Stimulated activated effector memory CD8-positive, alpha-beta T cell treated with anti-CD3 and anti-CD28 coated beads, Interleukin-12 subunit alpha, Interleukin-12 subunit beta, amount 100 ng/mL, for 72 hours (primary cell): Measurements from ENCODE around the gene EIF3D.
"Not testable (repeated sequence)": the region's sequence is repeated elsewhere in the genome, so short reads cannot be mapped to it uniquely, and the experiment has no call there.

Experiments used
- ATAC-seq: fragments of 150-1000 bp; cut with Tn5 transposase; 2 replicates; pipeline ENCODE4 v1.10.0; 2021
- DNase-seq, 2 donors: peaks; one replicate each; pipeline ENCODE4 v3.0.0; 2021 to 2022; ENCODE audit warnings: low spot score in 2 of 2
- H3K27ac Mint-ChIP-seq: one replicate; pipeline ENCODE4 v1.8.0; 2022; ENCODE audit warnings: mild to moderate bottlenecking, mixed read lengths
- H3K36me3 Mint-ChIP-seq: one replicate; pipeline ENCODE4 v1.8.0; 2022; ENCODE audit warnings: mild to moderate bottlenecking, mixed read lengths
- H3K4me1 Mint-ChIP-seq: one replicate; pipeline ENCODE4 v1.8.0; 2022; ENCODE audit warnings: mixed read lengths
- H3K4me3 Mint-ChIP-seq: one replicate; pipeline ENCODE4 v1.8.0; 2022; ENCODE audit warnings: mild to moderate bottlenecking, mixed read lengths
- H3K9me3 Mint-ChIP-seq: one replicate; pipeline ENCODE4 v1.8.0; 2022; ENCODE audit warnings: mixed read lengths

Gene EIF3D

DNA sequence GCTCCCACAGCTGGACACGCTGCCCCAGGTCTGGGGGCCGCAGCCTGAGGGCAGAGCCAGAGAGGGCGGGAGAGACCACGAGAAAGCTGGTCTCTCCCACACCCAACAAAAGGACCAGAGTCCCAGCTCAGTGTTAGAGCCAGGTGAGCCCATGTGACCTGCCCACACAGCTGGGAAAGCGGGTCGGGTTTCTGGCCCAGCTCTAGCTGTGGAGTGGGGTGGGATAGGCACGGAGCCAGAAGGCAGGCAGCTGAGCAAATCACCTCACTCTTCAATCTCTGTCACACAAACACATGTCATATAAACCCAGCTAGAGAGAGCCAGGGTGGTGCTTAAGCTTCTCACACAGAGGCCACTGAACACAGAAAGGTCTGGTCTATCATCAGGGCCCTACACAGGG is 7.8 kb upstream of the EIF3D start:
- H3K27ac Mint-ChIP-seq = no peak overlapping the region
- DNase-seq = no peak
- H3K4me3 Mint-ChIP-seq = no peak overlapping the region
- no peaks in the 10 kb centered on the region for H3K36me3 Mint-ChIP-seq
- no peak for ATAC-seq
- H3K4me1 Mint-ChIP-seq = no peaks in the 10 kb centered on the region
- no peaks in the 10 kb centered on the region for H3K9me3 Mint-ChIP-seq

GRCh38 chr22:36533320-36533719 is 4.4 kb upstream of the EIF3D start:
- peaks cover 19% of the 10 kb centered on the region for H3K36me3 Mint-ChIP-seq
- DNase-seq = not testable (repeated sequence)

GRCh38 chr22:36532466-36532865 is 3.5 kb upstream of the EIF3D start:
- Mint-ChIP-seq H3K4me3 (no peak overlapping the region), H3K9me3 (no peaks in the 10 kb centered on the region), H3K36me3 (peaks cover 28% of the 10 kb centered on the region)

More at GRCh38 chr22:36533320-36533719, 4.4 kb upstream of the EIF3D start:
- not testable (repeated sequence) for H3K4me1 Mint-ChIP-seq, H3K4me3 Mint-ChIP-seq, ATAC-seq, H3K9me3 Mint-ChIP-seq, H3K27ac Mint-ChIP-seq

GRCh38 chr22:36528341-36528740 is 625 bp downstream of the EIF3D start:
- DNase-seq (no peak), ATAC-seq (no peak)
- Mint-ChIP-seq H3K4me1 (peaks cover 20% of the 10 kb centered on the region), H3K4me3 (peak overlapping the region; percentile 88), H3K27ac (peak overlapping the region; percentile 97), H3K36me3 (peaks cover 69% of the 10 kb centered on the region), H3K9me3 (no peaks in the 10 kb centered on the region)

More at GRCh38 chr22:36532466-36532865, 3.5 kb upstream of the EIF3D start:
- ATAC-seq (no peak), DNase-seq (no peak)
- H3K4me1 Mint-ChIP-seq = peaks cover 4% of the 10 kb centered on the region
- no peak overlapping the region for H3K27ac Mint-ChIP-seq

DNA sequence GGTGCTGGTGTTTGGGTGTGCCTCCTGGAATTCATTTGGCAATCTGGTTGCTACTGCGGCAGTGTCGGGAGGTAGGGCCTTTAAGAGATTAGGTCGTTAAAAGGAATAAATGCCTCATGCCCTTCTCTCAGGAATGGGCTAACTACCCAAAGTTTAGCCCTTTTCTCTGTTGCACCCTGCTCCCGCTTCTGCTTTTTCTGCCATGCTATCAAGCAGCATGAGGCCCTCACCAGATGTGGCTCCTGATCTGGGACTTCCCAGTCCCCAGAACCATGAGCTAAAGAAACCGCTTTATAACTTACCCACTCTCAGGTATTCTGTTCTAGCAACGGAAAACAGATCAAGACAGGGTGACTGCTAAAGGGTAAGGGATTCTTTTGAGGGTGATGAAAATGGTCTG is 6.3 kb downstream of the EIF3D start:
- DNase-seq = no peak
- Mint-ChIP-seq H3K4me3 (no peak overlapping the region), H3K9me3 (no peaks in the 10 kb centered on the region), H3K36me3 (peaks cover 100% of the 10 kb centered on the region), H3K27ac (no peak overlapping the region), H3K4me1 (peaks cover 17% of the 10 kb centered on the region)
- no peak for ATAC-seq

GRCh38 chr22:36520423-36520822 is 8.5 kb downstream of the EIF3D start:
- Mint-ChIP-seq H3K4me1 (no peaks in the 10 kb centered on the region), H3K4me3 (no peak overlapping the region), H3K27ac (peak overlapping the region; percentile 43), H3K9me3 (no peaks in the 10 kb centered on the region), H3K36me3 (peaks cover 100% of the 10 kb centered on the region)
- no peak for DNase-seq
- no peak for ATAC-seq

DNA sequence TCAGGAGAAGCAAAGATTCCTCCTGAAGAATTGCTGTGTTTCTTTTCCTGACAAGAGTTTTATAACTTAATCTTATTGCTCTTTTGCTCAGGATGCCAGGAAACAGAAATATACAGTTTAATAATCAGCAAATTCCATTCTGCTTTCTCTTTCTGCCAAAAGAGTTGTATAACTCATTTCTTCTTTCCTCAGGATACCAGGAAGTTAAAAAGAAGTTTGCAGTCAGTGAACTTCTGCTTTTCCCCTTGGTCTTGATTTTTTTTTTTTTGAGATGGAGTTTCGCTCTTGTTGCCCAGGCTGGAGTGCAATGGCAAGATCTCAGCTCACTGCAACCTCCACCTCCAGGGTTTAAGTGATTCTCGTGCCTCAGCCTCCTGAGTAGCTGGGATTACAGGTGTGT is 9.1 kb downstream of the EIF3D start:
- not testable (repeated sequence) for H3K4me3 Mint-ChIP-seq, ATAC-seq, DNase-seq, H3K27ac Mint-ChIP-seq, H3K9me3 Mint-ChIP-seq, H3K4me1 Mint-ChIP-seq
- peaks cover 100% of the 10 kb centered on the region for H3K36me3 Mint-ChIP-seq

DNA sequence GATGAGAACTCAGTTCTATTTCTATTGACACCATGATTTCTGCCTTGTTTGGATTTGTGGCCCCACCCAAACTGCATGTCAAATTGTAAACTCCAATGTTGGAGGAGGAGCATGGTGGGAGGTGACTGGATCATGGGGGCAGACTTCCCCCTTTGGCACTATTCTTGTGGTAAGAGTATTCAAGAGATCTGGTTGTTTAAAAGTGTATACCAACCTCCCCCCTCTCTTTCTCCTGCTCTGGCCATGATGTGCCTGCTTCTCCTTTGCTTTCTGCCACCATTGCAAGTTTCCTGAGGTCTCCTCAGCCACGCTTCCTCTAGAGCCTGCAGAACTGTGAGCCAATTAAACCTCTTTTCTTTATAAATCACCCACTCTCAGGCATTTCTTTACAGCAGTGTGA is 14.2 kb downstream of the EIF3D start:
- H3K9me3 Mint-ChIP-seq = no peaks in the 10 kb centered on the region
- H3K27ac Mint-ChIP-seq = no peak overlapping the region
- H3K4me3 Mint-ChIP-seq = no peak overlapping the region
- no peak for ATAC-seq
- DNase-seq = no peak
- peaks cover 100% of the 10 kb centered on the region for H3K36me3 Mint-ChIP-seq
- peaks cover 17% of the 10 kb centered on the region for H3K4me1 Mint-ChIP-seq

- no peak overlapping the region for H3K4me3 Mint-ChIP-seq
- H3K27ac Mint-ChIP-seq = no peak overlapping the region
- no peak for DNase-seq
- H3K4me1 Mint-ChIP-seq = peaks cover 17% of the 10 kb centered on the region
- peaks cover 85% of the 10 kb centered on the region for H3K36me3 Mint-ChIP-seq
- no peak for ATAC-seq
- no peaks in the 10 kb centered on the region for H3K9me3 Mint-ChIP-seq
Observed at GRCh38 chr22:36512991-36513390, 16.0 kb downstream of the EIF3D start.

GRCh38 chr22:36512333-36512732 is 16.6 kb downstream of the EIF3D start:
- Mint-ChIP-seq H3K27ac (no peak overlapping the region), H3K4me3 (no peak overlapping the region), H3K9me3 (no peaks in the 10 kb centered on the region), H3K36me3 (peaks cover 78% of the 10 kb centered on the region), H3K4me1 (peaks cover 21% of the 10 kb centered on the region)
- ATAC-seq (no peak), DNase-seq (no peak)

DNA sequence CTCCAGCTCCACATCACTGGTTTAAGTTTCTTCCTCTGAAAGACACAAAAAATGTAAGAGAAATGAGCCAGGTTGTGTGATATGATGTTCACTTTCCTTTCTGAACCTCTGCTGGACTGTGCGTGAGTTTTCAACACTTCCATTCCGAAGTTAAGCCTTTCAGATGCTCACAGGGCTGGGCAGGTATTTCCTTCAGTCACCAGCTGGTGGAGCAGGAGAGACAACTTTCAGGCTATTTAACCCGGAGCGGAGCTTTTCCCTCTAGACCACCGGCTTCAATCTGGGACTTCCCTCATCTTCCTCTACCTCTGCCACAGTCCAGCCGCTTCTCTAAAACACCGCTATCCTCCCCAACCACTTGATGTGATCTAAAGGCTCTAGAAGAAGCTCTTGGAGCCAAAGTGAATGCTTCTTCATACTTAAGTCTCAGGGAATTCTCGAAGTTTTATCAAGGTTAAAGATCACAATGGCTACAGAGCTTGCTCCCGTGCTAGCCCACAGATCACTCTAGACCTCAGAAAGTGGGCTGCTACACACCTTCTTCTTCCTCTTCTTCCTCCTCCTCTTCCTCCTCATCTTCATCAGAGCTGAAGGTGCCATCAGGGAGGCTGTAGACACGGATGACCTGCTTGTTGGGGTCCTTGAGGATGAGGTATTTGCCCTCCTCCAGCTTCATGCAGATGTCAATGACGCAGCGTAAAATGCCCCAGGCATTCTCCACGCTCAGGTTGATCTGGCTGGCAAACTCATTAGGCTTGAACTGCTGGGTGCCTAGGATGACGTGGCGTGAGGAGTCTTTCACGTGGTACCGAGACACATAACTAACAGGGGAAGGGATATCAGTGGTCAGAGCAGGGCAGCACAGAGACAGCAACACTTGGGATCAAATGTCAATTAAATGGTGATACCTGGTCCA is 17.7 kb downstream of the EIF3D start:
- H3K36me3 Mint-ChIP-seq = peaks cover 67% of the 10 kb centered on the region
- ATAC-seq (no peak), DNase-seq (peak in 1 of 2 donors; percentile 58)
- peaks cover 24% of the 10 kb centered on the region for H3K4me1 Mint-ChIP-seq
- H3K9me3 Mint-ChIP-seq = no peaks in the 10 kb centered on the region
- peak overlapping the region; percentile 77 for H3K27ac Mint-ChIP-seq
- H3K4me3 Mint-ChIP-seq = no peak overlapping the region

DNA sequence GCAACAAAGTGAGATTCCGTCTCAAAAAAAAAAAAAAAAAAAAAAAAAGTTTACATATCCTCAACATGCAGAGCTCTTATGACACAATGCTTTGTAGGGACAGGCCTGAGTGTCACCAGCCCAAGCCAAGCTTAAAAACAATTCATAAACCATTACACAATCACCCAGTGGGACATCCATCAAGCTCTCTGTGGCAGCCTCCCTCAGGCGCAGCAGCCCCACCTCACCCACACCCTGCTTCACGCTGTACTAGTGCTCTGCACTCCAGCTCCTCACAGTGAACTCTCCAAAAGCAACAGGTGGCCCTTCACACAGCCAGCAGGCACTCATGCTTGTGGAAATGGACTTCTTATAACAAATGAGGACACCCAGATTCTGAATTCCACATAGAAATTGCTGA is 18.6 kb downstream of the EIF3D start:
- no peaks in the 10 kb centered on the region for H3K9me3 Mint-ChIP-seq
- DNase-seq (no peak), ATAC-seq (no peak)
- peak overlapping the region; percentile 77 for H3K27ac Mint-ChIP-seq
- no peak overlapping the region for H3K4me3 Mint-ChIP-seq
- H3K4me1 Mint-ChIP-seq = peaks cover 24% of the 10 kb centered on the region
- peaks cover 62% of the 10 kb centered on the region for H3K36me3 Mint-ChIP-seq

DNA sequence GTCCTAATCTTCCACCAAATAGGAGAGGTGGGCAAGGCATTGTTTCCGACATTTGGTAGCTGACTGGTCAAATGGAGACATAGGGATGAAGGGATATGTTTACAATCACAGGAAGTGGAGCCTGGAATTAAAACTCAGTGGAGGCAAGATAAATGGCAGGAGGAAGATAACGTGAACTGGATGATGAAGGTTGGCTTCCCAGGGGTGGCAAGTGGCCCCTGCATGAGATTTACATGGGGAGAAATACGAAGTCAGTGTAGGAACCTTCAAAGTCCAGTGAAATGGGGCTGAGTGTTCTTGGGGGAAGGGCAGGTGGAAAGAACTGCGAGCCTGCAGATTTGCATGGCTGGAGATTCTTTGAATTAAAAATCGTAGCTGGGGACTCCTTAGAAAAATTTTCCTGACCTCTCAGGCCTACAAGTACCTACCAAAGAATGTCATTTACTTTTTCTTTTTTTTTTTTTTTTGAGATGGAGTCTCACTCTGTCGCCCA is 21.4 kb downstream of the EIF3D start:
- ATAC-seq = no peak
- Mint-ChIP-seq H3K4me1 (peaks cover 21% of the 10 kb centered on the region), H3K36me3 (peaks cover 38% of the 10 kb centered on the region), H3K27ac (no peak overlapping the region), H3K4me3 (peak overlapping the region; percentile 64), H3K9me3 (no peaks in the 10 kb centered on the region)
- no peak for DNase-seq

GRCh38 chr22:36506637-36507517 is 22.1 kb downstream of the EIF3D start, which contains the start of gene FOXRED2:
FOXRED2 (minus strand) TSS chr22:36507040; CDS start chr22:36506422, 618 bp downstream.
- DNase-seq (peak; percentile 85 to 92), ATAC-seq (peak; percentile 95)
- Mint-ChIP-seq H3K36me3 (peaks cover 31% of the 10 kb centered on the region), H3K4me3 (peak within 1 kb of the TSS; percentile 64), H3K27ac (no peak within 1 kb of the TSS), H3K4me1 (peaks cover 15% of the 10 kb centered on the region), H3K9me3 (no peaks in the 10 kb centered on the region)

- H3K27ac Mint-ChIP-seq = no peak overlapping the region
- H3K9me3 Mint-ChIP-seq = no peaks in the 10 kb centered on the region
- H3K4me1 Mint-ChIP-seq = peaks cover 9% of the 10 kb centered on the region
- ATAC-seq = no peak
- H3K4me3 Mint-ChIP-seq = peak overlapping the region; percentile 64
- peaks cover 23% of the 10 kb centered on the region for H3K36me3 Mint-ChIP-seq
- DNase-seq = no peak
Observed at GRCh38 chr22:36505998-36506635, 22.8 kb downstream of the EIF3D start.
